ENCODE results near the gene STON2.
"Not testable (repeated sequence)": the region's sequence is repeated elsewhere in the genome, so short reads cannot be mapped to it uniquely, and the experiment has no call there.

The STON2 gene

DNA sequence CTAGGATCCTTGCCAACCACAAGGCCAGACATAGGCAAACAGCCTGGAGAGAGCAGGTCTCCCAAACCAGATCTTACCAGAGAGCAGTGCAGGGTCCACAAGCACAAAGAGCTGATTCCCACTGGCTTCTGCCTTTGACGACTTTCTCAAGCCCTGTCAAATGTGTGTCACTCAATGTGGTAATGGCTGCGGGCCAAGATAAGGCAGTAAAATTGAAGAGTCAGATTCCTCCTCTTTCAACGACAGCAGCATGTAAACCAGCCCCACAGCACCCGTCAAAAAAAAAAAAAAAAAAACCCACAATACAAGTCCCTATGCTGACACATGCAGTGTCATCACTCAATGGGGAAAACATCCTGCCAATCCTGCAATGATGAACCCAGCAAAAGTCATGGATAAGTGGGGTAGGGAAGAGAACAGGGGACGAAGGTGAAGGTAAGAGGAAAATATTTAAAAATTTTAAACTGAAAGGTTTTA, at the start of gene STON2:
TSS of gene STON2 (minus strand) at position 123 of the 477 bp plus-strand sequence. CDS start 1,942 bp downstream, outside the sequence.
- DNase-seq (ENCODE audit: low read depth) = no peak

DNA sequence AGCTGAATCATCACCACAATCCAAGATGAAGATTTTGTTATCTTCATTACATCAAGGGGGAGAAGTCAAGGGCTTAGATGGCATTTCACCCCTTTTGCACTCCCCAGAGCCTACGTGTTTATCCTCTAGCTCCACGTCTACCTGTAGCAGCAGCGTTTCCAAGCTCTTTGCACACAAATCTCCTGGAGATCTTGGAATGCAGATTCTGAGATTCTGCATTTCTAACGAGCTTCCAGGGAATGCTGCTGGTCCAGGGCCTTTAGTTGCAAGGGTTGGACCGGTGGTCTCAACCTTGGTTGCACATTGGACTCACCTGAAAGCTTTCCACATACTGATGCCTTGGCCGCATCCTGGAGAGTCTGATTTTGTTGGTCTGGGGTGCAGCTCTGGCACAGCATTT, 49.5 kb upstream of the STON2 start:
- no peak for DNase-seq (ENCODE audit: low read depth)

GRCh38 chr14:81449114-81449513, 49.0 kb upstream of the STON2 start:
- DNase-seq (ENCODE audit: low read depth) = no peak

- DNase-seq (ENCODE audit: low read depth) = no peak
Observed at GRCh38 chr14:81447021-81447764, 47.1 kb upstream of the STON2 start.

DNA sequence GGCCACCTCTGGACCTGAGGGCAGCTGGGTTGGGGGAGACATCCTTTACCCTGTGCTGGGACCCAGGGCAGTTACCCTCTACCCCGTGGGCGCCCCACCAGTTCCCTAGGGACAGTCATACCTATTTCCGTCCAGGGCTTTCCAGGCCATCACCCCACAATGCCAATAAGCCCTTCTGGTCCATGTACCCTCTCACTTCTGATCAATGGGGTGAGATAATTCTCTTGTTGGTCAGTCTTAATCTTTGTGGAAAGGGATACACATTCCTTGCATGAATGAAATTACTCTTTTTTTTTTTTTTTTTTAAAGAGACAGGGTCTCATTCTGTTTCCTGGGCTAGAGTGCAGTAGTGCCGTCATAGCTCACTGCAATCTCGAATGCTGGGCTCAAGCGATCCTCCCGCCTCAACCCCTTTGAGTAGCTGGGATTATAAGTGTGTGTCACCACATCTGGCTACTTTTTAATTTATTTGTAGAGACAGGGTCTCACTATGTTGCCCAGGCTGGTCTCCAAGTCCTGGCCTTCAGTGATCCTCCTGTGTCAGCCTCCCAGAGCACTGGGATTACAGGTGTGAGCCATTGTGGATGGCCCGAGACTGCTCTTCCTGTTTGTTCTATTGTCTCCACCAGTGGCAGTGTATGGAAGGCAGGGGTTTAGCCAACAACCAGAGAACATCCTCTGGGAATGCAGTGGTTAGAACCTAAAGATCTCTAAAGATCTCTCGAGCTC, 46.3 kb upstream of the STON2 start:
- no peak for DNase-seq (ENCODE audit: low read depth)

DNA sequence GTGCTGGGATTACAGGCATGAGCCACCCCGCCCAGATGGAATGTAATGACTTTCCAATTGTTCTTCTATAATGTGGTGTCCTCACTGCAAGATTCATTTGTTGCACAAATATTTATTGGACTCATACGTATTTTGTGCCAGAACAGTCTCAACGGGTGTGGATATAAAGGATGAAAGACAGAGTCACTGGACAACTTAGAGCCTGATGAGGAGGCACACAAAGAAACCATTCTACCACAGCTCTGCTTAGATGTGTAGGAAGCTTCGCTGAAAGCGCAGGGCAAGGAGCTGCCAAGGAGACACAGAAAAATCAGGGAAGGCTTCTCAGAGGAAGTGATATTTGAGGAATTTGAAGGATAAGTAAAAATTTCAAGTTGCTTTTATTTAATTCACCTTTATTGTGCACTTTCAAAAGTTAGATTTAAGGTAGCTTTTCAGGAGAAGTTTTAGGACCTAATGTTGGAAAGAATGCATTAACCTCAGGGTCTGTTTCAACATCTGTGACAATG, 41.6 kb upstream of the STON2 start:
- no peak for DNase-seq (ENCODE audit: low read depth)

GRCh38 chr14:81440041-81440440, 39.9 kb upstream of the STON2 start:
- DNase-seq (ENCODE audit: low read depth) = no peak

DNA sequence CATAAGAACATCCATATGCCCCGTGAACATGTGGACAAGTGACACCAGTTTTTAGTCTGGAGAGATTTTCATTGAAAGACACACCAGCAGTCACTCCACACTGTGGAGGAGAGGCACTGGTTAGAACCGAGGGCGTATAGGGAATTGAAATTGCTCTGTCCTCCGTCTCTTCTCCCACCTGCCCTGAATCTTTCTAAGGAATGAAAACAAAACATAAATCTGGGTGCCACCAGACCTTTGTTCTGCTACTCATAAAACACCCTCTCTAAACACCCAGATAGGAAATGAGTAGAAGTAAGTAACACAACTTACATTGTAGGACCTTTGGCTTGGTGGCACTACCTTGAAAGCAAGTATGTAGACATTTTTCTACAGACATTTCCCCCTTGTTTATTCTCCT, 37.1 kb upstream of the STON2 start:
- no peak for DNase-seq (ENCODE audit: low read depth)

GRCh38 chr14:81436296-81437138, 36.4 kb upstream of the STON2 start:
- DNase-seq (ENCODE audit: low read depth) = no peak

DNA sequence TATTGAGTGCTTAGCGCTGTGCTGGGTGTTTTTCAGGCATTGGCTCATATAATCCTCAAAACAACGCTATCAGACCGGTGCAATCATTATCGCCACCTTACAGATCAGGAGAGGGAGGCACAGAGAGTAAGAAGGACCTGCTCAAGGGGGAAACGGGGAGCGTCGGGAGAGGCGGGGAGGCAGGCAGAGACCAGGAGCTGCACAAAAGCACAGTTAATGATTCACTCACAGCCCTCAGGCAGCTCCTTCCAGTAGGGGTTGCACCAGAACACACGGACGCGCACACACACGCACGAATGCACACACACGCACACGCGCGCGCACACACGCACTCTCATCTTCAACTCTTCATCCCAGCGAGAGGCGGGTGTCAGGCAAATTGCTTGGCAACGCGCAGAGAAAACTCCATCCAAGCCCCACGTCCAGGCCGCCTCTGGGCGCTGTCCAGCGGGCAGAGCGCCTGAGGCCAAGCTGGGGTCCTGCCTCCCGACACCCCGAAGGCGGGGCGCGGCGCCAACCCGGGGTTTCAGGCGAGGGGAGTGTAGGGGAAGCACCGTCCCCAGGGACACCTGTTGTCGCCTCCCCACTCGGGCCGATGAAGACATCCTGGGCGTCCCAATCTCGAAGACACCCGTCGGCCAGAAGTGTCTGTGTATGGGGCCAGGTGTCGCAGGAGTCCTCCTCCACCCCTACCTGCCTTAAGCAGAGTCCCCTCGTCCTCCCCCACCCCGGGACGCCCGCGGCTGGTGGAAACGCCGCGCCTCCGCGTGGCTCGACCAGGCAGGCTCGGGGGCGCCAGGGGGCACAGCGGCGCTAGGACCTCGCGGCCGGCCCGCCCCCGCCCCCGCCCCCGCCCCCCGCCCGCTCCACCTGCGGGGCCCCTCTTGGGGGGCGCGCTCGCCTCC, 35.5 kb upstream of the STON2 start:
- no peak for DNase-seq (ENCODE audit: low read depth)

DNA sequence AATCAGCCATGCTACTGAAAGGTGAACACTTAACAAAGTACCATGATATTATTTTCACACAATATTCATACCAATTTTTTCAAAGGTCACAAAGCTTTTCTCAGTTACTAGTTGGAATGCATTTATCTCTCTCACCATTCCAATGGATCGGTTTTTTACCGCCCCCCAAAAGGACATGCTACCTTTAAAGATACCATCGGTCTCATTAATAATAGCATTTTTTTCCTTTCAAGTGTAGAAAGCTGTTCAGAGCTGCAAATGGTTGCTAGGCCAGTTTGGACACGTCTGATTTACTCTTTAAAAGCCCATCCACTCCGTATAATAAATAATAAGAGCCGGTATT, 34.9 kb upstream of the STON2 start:
- no peak for DNase-seq (ENCODE audit: low read depth)

- DNase-seq (ENCODE audit: low read depth) = no peak
Observed at GRCh38 chr14:81434230-81434629, 34.1 kb upstream of the STON2 start.

GRCh38 chr14:81433378-81433777, 33.3 kb upstream of the STON2 start:
- no peak for DNase-seq (ENCODE audit: low read depth)

DNA sequence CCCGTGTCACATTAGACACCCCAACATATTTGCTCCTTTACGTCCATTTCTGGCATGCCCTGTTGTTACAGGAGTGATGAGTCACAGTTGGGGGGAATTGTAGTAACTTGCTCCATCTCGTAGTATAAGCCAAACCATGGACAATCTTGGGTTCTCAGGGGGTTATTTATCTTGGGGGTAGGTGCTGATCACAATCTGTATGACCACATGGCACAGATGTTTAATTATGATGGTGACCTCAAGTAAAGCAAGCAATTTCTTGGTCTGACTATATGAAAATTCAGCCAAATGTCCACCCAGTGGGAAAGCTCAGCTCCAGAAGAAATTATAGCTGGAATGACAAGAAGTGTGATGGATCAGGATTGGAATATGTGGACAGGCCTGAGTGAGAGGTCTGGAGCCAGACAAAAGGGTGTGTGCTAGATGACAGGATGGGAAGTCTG, 32.1 kb upstream of the STON2 start:
- no peak for DNase-seq (ENCODE audit: low read depth)

DNA sequence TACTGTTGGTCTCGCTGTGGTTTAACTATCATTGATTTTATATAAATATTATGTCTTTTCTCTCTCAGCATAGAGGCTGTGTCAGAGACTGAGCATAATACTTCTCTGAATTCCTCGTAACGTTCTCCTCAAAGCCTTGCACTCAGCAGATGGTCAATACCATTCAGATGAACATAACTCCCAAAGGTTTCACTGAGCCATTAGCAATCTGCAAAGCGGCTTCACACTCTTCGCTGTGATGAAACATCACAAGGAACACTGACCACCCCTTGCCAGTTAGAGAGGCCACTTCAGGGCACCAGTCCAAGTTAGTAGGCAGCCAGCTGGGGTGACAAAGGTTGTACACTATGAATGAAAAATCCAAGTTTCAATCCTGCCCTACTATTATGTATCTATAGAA, 30.1 kb upstream of the STON2 start:
- DNase-seq (ENCODE audit: low read depth) = no peak

DNA sequence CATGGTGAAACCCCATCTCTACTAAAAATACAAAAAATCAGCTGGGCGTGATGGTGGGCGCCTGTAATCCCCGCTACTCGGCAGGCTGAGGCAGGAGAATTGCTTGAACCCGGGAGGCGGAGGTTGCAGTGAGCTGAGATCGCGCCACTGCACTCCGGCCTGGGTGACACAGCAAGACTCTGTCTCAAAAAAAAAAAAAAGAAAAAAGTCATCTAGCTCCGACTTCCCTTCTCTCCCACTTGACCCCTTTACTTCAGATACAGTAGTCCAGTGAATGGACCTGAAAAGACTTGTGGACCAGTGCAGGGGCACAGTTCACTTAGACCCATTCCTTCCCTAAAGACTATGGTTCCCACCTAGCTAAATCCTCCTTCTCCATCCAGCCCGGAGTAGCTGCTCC, 29.6 kb upstream of the STON2 start:
- DNase-seq (ENCODE audit: low read depth) = not testable (repeated sequence)

- DNase-seq (ENCODE audit: low read depth) = no peak
Observed at GRCh38 chr14:81429028-81429427, 28.9 kb upstream of the STON2 start.

GRCh38 chr14:81427348-81428058, 27.4 kb upstream of the STON2 start:
- no peak for DNase-seq (ENCODE audit: low read depth)

GRCh38 chr14:81423504-81423903, 23.4 kb upstream of the STON2 start:
- DNase-seq (ENCODE audit: low read depth) = no peak

- DNase-seq (ENCODE audit: low read depth) = no peak
Observed at GRCh38 chr14:81418057-81418790, 18.1 kb upstream of the STON2 start.

Data from stimulated activated CD8-positive, alpha-beta memory T cell treated with anti-CD3 and anti-CD28 coated beads, Interleukin-12 subunit alpha, Interleukin-12 subunit beta, amount 100 ng/mL, for 1 hour (primary cell).